GM18867 (cell line): Measurements from ENCODE around the gene ZSCAN5A.
"Not testable (repeated sequence)": the region's sequence is repeated elsewhere in the genome, so short reads cannot be mapped to it uniquely, and the experiment has no call there.

ENCODE experiments used
- ATAC-seq: cut with Tn5 transposase; IDR thresholded peaks from one replicate; pipeline ENCODE4 v1.9.1; 2021; ENCODE audit warnings: mild to moderate bottlenecking, moderate library complexity; ENCODE audit not compliant: unreplicated experiment

Gene ZSCAN5A

DNA sequence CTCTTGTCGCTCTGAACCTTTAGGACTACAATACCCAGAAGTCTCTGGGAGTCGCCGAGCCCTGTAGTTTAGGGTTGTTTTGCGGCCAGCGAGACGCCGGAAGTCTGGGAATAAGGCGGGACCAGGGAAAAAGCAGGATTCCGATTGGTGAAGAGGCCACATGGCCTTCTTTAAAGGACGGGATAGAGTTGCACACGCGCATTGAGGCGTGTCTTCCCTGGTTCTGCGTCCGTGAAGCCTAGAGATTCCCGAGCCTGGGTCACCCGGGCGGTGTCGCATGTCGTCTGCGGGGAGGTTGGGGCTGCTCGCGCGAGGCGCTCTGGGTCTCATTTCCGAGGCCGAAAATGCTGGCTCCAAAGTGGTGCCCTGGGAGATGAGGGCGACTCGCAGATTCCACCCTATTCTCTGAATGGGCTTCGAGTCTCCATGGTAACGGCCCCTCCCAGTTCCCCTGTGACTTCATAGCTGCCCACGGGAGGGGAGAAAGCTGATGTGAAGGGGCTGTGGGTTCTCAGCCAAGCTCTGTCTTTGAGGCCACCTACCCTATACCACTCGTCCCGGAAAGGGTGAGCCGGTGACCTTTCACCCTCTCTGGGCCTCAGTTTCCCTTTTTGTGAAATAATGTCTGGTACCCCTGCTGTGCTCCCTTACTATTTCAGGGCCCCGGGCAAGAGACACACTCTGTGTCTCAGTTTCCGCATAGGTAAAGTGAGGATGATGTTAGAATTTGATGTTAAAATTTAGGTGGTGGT lies 614 bp upstream of the ZSCAN5A start:
- ATAC-seq = peak; percentile 74

DNA sequence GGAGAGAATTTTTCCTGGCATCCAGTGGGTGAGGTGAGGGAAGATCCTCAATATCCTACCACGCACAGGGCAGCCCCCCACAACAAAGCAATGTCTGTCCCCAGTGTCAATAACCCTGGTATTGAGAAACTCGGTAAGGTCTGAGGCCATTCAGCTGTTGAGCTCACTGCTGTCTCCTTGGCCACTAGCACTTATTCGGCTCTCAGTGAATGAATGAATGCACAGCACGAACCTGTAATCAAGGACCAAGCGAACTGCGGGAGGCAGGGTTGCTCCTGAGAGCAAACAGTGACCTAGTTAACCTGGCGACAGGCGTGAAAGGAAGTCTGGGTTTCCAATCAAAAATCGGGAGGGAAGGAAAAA lies 640 bp downstream of the ZSCAN5A start:
- no peak for ATAC-seq

DNA sequence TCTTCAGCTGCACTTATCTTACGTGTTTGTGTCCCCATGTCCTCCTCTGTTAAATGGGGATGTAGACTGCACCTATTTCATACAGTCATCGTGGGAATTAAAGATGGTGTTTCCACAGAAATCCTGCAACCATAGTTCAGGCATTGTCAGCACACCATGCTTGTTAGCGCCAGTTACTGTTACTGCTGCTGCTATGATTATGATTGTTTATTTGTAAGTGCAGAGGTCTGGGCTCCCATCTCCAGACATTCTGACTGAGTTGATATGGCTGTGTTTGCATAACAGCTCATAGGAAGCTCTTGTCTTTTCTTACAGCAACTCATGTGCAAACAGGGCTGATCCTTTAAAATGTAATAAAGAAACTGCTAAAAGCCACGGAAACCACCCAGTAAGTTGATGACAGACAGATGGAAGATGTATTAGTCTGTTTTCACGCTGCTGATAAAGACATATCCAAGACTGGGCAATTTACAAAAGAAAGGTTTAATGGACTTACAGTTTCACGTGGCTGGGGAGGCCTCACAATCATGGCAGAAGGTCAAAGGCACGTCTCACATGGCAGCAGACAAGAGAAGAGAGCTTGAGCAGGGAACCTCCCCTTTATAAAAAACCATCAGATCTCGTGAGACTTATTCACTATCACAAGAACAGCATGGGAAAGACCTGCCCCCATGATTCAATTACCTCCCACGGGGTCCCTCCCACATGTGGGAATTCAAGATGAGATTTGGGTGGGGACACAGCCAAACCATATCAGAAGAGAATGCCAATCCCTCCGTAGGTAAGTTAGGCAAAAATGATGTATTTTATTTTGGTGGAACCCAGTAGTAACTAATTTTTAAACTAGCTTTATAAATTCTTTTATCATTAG lies 1.6 kb downstream of the ZSCAN5A start:
- ATAC-seq = no peak

DNA sequence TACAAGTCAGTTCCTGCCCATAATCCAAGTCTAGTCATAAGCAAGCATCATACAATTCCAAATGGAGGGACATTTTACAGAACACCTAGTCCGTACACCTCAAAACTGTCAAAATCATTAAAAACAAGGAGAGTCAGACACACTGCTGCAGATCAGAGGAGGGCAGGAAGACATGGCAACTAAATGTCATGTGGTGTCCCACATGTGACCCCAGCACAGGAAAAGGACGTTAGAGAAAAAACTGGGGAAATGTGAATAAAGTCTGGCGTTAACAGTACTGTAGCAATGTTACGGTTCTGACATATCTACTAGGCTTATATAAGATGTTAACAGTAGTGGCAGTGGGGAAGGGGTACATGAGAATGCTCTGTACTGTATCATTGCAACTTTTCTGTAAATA lies 2.3 kb downstream of the ZSCAN5A start:
- no peak for ATAC-seq

DNA sequence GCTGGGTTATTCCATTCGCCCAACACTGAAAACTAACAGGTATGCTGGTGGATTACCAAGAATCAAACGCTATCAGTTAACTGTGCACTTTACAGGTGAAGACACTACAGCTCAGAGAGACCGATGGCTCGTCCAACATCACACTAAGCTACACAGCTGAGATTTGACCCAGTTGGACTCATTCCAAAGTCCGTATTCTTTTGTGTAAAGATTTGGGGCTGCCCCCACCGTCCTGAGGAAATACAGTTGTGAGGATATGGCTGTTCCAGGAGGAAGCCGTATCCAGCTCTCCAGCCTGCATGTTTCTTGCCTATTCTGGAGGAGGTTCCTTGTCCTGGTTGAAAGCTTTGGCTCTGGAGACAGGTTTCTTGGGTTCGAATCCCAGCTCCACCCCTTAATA lies 4.2 kb downstream of the ZSCAN5A start:
- ATAC-seq = no peak

DNA sequence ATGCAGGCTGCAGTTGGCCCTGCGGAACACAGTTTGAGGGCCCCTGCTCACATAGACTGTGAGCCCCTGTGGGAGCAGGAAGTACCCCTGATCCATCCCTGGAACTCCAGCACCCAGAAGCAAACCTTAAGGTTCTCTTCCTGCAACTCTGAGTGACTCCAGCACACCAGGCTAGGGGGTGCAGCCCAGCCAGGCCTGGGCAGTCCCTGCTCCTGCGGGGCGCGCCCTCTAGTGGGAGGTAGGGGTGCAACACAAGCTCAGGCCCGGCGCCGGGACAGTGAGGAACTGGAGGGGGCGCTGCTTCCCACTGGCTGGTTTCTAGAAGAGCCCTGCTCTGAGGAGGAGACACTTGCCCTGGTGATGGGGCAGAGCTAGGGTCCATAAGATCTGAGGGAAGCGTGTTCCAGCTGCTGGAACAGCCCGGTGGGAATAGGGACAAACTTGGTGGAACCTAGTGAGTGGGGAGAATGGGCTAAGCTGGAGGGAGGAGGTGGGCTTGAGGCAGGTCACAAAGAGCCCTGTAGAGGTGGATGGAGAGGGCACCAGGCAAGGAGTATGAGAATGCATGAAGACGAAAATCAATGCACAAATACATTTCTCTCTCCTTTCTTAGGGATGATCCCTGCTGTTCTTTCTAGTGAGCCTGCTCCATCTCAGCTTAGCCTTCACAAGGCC lies 5.0 kb downstream of the ZSCAN5A start:
- ATAC-seq = peak; percentile 48

DNA sequence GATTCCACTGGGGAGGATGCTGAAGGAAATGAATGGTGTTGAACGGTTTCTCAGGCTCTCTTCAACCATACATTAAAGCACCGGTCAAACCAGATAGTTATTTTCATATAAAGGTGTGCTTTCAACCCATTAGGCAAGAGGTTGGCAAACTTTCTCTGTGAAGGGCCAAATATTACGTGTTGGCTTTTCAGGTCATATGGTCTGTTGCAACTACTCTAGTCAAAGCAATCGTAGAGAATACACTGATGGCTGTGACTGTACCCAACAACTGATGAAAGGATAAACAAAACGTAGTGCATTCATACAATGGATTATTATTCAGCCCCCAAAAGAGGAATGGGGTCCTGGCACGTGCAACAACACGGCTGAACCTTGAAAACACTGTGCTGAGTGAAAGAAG lies 5.8 kb downstream of the ZSCAN5A start:
- no peak for ATAC-seq

DNA sequence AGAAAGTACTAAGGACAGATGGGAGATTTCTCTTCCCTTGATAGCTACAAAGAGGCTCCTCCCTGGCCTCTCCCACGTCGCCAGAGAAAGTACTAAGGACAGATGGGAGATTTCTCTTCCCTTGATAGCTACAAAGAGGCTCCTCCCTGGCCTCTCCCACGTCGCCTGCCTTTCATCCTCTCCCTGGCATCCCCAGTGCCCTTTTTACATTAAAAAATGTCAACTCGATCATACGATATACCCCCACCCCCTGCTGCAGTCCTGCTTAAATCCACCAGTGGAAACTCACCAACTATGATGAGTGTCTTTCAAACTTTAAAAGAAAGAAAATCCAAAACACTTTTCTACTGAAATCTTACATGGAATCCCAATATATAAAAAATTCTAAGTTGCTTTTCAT lies 7.6 kb downstream of the ZSCAN5A start:
- not testable (repeated sequence) for ATAC-seq

DNA sequence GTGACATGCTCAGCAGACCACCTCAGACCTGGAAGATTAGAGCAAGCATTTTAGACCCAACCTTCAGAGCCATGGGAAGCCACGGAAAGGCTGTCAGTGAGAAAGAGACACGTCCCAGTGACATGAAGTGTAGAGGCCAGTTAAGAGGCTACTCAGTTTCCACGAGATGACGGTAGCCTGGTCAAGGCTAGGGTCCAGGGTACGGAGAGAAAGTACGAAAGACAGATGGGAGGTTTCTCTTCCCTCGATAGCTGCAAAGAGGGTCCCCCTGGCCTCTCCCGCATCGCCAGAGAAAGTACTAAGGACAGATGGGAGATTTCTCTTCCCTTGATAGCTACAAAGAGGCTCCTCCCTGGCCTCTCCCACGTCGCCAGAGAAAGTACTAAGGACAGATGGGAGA lies 8.6 kb downstream of the ZSCAN5A start:
- ATAC-seq = no peak

DNA sequence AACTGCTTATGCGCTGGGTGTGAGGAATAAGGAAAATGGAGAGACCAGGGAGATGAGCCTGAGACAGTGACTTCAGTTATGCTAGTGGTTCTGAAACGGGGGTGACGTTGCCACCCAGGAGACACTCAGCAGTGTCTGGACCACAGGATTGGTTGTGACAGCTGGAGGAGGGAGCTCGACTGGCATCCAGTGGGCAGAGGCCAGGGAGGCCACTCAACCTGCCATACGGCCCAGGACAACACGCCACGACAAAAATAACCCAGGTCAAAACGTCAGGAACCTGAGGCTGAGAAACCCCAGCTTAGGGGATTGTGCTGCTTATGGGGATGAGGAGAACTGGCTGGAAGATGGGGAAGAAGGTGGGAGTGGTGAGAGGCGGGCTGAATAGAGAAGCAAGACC lies 10.4 kb downstream of the ZSCAN5A start:
- no peak for ATAC-seq

DNA sequence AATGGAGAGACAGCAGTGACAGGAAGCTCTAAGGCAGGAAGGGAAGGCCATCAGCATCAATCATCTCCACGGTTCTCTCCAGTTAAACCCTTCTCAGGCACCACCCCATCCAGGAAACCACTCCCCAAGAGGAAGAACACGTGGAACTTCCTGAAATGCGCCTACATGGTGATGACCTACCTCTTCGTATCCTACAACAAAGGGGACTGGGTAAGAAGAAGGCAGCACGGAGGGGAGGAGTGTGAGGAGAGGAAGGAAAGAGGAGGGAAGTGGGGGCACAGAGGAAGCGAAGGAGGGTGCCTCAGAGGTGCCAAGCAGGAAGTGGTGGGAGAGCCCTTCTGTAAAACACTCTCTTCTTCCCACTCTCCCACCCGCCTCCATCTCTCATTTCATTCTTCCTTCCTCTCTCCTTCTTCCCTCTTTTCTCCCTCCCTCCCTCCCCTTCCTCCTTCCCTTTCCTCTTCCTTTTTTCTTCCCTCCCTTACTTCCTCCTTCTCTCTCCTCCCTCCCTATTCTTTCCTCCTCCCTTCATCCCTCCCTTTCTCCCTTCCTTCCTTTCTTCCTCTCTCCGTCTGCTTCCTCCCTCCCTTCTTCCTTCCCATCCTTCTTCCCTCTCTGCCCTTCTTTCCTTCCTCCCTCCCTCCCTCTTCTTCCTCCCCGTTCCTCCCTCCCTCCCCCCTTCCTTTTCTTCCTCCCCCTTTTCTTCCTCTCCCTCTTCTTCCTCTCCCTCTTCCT lies 12.6 kb downstream of the ZSCAN5A start:
- ATAC-seq = no peak

DNA sequence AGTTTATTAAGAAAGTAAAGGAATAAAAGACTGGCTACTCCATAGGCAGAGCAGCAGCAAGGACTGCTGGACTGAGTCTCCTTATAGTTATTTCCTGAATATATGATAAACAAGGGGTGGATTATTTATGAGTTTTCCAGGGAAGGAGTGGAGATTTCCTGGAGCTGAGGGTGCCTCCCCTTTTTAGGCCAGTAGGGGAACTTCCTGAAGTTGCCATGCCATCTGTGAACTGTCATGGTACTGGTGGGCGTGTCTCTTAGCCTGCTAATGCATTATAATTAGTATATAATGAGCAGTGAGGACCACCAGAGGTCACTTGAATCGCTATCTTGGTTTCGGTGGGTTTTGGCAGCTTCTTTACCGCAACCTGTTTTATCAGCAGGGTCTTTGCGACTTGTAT lies 13.5 kb downstream of the ZSCAN5A start:
- no peak for ATAC-seq

DNA sequence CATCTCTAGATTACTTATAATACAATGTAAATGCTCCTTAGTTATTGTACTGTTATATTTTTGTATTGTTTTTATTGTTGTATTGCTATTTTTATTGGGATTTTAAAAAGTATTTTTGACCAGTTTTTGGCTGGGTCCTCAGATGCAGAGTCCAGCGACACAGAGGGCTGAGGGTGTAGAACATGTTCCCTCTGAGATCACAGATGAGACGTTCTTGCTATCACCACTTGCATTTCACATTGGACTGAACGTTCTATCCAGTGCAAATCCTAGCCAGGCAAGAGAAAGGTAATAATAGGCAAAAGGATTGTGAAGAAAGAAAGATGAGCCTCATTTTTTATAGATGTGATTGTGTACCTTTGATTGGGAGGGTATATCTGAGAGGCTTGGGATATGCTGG lies 15.0 kb downstream of the ZSCAN5A start:
- no peak for ATAC-seq

DNA sequence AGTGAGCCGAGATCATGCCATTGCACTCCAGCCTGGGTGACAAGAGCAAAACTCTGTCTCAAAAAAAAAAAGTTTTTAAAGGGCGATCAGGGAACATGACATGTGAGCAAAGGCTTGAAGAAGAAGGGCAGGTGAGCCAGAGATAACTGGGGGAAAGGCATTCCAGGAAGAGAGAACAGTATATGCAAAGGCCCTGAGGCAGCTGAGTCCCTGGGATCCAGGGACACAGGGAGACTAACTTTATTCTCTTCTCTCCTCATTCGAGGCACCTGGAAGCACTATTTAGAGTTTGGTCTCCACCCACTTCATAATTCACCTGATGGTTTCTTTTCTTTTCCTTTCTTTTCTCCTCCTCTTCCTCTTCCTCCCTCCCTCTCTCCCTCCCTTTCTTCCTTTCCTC lies 17.6 kb downstream of the ZSCAN5A start:
- no peak for ATAC-seq

DNA sequence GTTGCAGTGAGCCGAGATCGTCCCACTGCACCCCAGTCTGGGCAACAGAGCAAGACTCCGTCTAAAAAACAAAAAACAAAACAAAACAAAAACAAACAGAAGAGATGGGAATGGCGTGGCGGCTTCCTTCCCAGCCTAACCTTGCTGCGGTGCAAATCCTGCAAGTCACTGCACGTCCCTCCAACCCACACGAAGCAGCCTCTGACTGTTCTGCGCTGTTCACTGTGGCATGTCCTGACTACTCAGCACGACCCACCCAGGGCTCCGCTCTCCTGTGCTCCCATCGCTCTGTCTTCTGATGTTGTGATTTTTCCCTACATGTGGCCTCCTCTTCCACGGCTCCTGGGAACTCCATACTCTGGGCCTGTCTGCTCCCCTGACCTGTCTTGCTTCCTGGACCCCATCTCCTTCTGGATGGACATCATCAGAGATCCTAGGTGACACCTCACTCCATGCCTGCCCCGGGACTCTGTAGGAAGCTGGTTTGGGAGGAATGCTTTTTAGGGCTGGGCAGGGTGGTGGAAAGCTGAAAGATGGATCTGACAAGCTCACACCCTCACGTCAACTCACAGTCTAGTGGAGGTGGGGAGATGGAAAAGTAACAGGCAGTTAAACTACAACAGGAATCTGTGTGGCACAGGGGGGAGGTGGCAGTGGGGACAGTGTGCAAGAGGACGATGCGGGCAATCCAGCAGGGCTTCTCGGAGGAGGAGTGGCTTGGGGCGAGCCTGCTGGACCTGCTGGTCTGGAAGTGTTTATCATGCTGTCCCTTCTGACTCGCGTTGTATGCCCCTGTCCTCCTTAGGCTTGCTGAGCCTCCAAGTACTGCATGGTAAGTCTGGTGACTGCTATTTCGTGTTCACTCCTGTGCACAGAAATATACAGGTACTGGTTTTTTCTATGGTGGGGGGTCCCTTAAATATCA lies 18.8 kb downstream of the ZSCAN5A start:
- no peak for ATAC-seq

DNA sequence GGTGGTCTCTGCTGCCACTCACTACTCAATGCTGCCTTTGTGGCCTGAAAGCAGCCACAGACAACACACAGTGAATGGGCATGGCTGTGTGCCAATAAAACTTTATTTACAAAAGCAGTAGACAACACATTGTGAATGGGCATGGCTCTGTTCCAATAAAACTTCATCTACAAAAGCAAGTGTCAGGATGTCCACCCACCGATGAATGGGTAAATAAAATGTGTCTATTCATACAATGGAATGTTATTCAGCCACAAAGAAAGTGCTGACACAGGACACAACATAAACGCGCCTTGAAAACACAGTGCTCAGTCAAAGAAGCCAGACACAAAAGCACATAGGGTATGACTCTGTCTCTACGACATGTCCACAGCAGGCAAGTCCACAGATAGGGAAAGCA lies 20.1 kb downstream of the ZSCAN5A start:
- ATAC-seq = no peak

DNA sequence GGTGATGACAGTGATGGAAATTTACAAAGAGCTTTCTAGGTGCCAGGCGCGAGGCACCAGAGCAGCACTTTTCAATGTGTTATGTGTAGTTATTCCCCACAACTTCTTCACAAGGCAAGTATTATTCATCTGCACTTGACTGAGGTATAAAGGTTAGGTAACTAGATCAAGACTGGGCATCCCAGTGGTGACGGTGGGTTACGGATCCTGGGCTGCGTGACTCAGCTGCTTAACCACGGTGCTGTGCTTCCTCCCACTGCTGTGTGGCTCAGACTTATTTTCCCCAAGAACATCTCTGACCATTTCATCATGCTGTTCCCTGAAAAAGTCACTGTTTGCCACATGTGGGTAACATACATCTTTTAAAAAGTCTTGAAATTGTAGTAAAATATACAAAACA lies 22.8 kb downstream of the ZSCAN5A start:
- ATAC-seq = no peak

DNA sequence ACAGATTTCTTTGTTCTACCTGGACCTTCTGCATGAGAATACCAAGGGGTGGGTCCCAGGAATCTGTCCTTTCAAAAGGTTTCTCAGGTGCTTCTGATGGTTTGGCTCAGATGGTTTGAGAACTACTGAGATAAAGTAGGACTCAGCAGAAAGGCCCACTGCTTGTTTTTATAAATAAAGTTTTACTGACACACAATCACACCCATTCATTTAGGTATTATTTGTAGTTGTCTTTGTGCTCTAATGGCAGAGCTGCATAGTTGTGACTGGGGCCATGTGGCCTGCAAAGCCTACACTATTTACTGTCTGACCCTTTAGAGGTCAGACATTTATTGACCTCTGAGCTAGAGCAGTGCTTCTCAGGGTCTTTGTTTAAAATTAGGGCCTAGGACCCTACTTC lies 24.5 kb downstream of the ZSCAN5A start:
- no peak for ATAC-seq

DNA sequence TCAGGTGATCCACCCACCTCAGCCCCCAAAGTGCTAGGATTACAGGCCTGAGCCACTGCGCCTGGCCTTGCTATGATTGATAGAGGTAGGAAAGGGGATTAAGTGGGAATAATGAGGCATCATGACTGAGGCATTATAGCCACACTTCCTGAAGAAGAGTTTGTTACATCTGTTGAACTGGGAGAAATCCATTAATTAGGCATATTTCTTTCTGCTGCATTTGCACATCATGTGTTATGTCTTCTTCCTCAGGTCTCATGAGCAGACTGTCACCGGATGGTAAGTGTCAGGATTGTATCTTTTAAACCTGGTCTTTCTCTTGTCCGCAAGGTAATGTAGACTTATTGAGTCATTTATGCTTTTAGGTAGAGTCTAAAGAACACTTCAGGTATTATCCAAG lies 29.9 kb downstream of the ZSCAN5A start:
- ATAC-seq = no peak

DNA sequence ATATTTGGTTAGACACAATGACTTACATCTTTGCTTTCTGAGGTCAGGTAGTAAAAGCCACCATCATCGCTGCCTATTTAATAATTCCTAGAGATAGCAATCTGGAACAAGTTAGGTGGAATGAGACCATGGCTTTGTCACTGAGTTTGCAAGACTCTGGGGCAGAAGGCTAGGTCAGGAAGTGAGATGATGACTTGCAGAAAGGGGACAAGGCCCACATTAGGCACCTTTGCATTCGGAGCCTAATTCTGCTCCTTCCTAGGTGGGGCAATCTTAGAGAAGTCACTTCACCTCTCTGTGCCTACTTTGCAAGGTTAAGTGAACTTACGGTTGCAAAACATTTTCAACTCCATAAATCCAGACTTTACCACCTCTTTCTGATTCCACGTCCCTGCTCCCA lies 31.8 kb downstream of the ZSCAN5A start:
- no peak for ATAC-seq
